Upper lobe of left lung (tissue), 4 donors: ENCODE results near the gene FBXL13.

ENCODE experiments used
- CTCF ChIP-seq, 6 experiments: fragments of 450-650 bp in 4 of 6; fragments of 200-600 bp in 2 of 6; sonication (generic) in 2 of 6; IDR thresholded peaks; one replicate each; pipeline ENCODE4 v1.5.1; 2016 to 2019; ENCODE audit warnings: antibody characterized with exemption in 6 of 6
- EP300 ChIP-seq, 4 donors: sonication (generic); formaldehyde crosslinking; IDR thresholded peaks; one replicate each; pipeline ENCODE4 v1.5.1; 2017; ENCODE audit warnings: antibody characterized with exemption in 4 of 4, control low read depth in 2 of 4
- POLR2AphosphoS5 ChIP-seq, 2 donors: sonication (generic); formaldehyde crosslinking; IDR thresholded peaks; one replicate each; pipeline ENCODE4 v1.5.1; 2017; ENCODE audit warnings: antibody characterized with exemption in 2 of 2

- TF ChIP-seq CTCF (IDR thresholded peaks at IDR 0.05), result no peak
- no peak for TF ChIP-seq EP300 (IDR thresholded peaks at IDR 0.05)
- no peak for TF ChIP-seq POLR2AphosphoS5 (IDR thresholded peaks at IDR 0.05)
Observed at GRCh38 chr7:102935450-102936115, 139.0 kb downstream of the FBXL13 start.
